Hepatocyte (in vitro differentiated cells): ENCODE measurements around the gene RASA3. TPM values are rescaled to one million over a fixed set of nuclear protein-coding genes. Genes with fewer than 3 reads are reported as not detected.

Experiments used
- DNase-seq: peaks from one replicate; pipeline ENCODE4 v3.0.0-alpha.2; 2016; ENCODE audit warnings: low spot score
- H2AFZ ChIP-seq: fragments of 200-600 bp; sonication (generic); 2 replicates; pipeline ENCODE4 v1.6.0; 2016; ENCODE audit warnings: antibody characterized with exemption, mild to moderate bottlenecking
- H3K27ac ChIP-seq: fragments of 200-600 bp; sonication (generic); 2 replicates; pipeline ENCODE4 v1.5.1; 2016; ENCODE audit warnings: mild to moderate bottlenecking
- H3K27me3 ChIP-seq: fragments of 200-600 bp; sonication (generic); 2 replicates; pipeline ENCODE4 v1.6.1; 2016
- H3K36me3 ChIP-seq: fragments of 200-600 bp; sonication (generic); replicated peaks from 2 replicates; pipeline ENCODE4 v1.5.1; 2016; ENCODE audit warnings: low read depth; ENCODE audit not compliant: insufficient read depth
- H3K4me1 ChIP-seq: fragments of 200-600 bp; sonication (generic); 2 replicates; pipeline ENCODE4 v1.5.1; 2016; ENCODE audit warnings: mild to moderate bottlenecking, moderate library complexity; ENCODE audit not compliant: insufficient read depth
- H3K4me2 ChIP-seq: fragments of 200-600 bp; sonication (generic); 2 replicates; pipeline ENCODE4 v1.6.0; 2016
- H3K4me3 ChIP-seq: fragments of 200-600 bp; sonication (generic); 2 replicates; pipeline ENCODE4 v1.5.1; 2016; ENCODE audit warnings: mild to moderate bottlenecking
- H3K79me2 ChIP-seq: fragments of 200-600 bp; sonication (generic); 2 replicates; pipeline ENCODE4 v1.6.0; 2017; ENCODE audit warnings: mild to moderate bottlenecking
- H3K9me2 ChIP-seq: fragments of 200-600 bp; sonication (generic); replicated peaks from 2 replicates; pipeline ENCODE4 v1.6.0; 2017; ENCODE audit warnings: mild to moderate bottlenecking; ENCODE audit not compliant: insufficient read depth
- H3K9me3 ChIP-seq: fragments of 200-600 bp; sonication (generic); 2 replicates; pipeline ENCODE4 v1.5.1; 2016; ENCODE audit warnings: low read depth, mild to moderate bottlenecking
- H4K20me1 ChIP-seq: fragments of 200-600 bp; sonication (generic); 2 replicates; pipeline ENCODE4 v1.6.0; 2016; ENCODE audit warnings: mild to moderate bottlenecking; ENCODE audit not compliant: insufficient read depth, poor library complexity, severe bottlenecking
- EZH2 ChIP-seq: fragments of 200-600 bp; sonication (generic); IDR thresholded peaks from 2 replicates; pipeline ENCODE4 v1.6.1; 2016; ENCODE audit warnings: antibody characterized with exemption, mild to moderate bottlenecking, borderline replicate concordance
- EZH2phosphoT487 ChIP-seq: fragments of 200-600 bp; sonication (generic); IDR thresholded peaks from one replicate; pipeline ENCODE4 v1.6.1; 2018; ENCODE audit warnings: antibody characterized with exemption, mild to moderate bottlenecking, low read depth, moderate library complexity; ENCODE audit not compliant: unreplicated experiment, severe bottlenecking
- WGBS: methylation state at CpG from one replicate; pipeline ENCODE4 v1.1.6; 2016; ENCODE audit warnings: low lambda C conversion rate; ENCODE audit errors: missing lambda C conversion rate; 5-methylcytosine and 5-hydroxymethylcytosine counted together
- polyA plus RNA-seq: library from polyadenylated mRNA; unstranded; fragments of >200 nt; fragmentation: Nextera tagmentation; extraction: Ambion mirVana; gene quantifications from 2 replicates; pipeline ENCODE4 v1.2.1, GENCODE V29; 2016
- total RNA-seq: library from RNA; depleted of rRNA; stranded (reverse); fragments of >200 nt; gene quantifications from 2 replicates; pipeline ENCODE4 v1.2.3, GENCODE V29; 2014
- TF ChIP-seq, protein P1 (sequence below): fragments of 200-600 bp; sonication (generic); IDR thresholded peaks from 2 replicates; pipeline ENCODE4 v1.5.1; 2016; ENCODE audit warnings: antibody characterized with exemption, mild to moderate bottlenecking; ENCODE audit not compliant: poor library complexity

RASA3 gene
- total and polyA plus RNA-seq, 2 experiments from 2014 or later = 5.6 to 6.1 TPM

DNA sequence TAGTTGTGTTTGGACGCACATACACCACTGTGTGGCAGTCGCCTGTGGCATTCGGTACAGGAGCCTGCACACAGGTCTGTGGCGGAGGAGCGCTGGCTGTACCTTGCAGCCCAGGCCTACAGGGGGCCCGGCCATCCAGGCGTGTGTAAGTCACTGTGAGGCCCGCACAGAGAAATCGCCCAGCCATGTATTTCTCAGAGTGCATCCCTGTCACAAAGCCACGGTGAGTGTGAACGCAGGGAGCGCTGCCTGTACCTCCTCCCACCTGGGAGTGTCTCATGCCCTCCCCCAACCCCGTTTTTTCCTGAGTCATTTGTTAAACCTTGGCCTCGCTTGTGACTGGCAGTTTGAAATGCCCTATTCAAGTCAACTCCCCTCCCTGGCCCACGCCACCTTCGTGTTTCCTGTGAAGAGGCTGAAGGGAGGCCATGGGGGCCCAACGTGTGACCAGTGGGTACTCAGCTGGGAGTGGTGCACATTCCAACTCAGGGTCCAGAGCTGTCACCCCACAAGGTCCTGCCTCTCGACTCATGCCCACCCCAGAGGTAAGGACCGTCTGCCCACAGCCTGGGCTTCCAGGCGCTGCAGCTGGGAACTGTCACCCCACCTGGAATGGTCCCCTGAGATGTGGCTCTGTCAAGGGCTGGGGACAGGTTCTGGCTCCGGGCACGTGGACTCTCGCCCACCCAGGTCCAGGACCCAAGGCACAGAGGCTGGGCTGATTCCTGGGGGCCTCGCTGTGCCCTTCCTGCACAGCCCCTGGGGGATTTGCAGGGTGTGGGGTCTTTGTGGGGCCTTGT lies 11.6 kb upstream of the RASA3 start:
- no peak overlapping the region for H3K27ac ChIP-seq
- no peak overlapping the region for H3K4me3 ChIP-seq
- no peaks in the 10 kb centered on the region for H3K27me3 ChIP-seq
- no peaks in the 10 kb centered on the region for H3K79me2 ChIP-seq
- H2AFZ ChIP-seq = no peak overlapping the region
- H4K20me1 ChIP-seq = no peaks in the 10 kb centered on the region
- TF ChIP-seq EZH2 = no peak
- TF ChIP-seq, protein P1, sequence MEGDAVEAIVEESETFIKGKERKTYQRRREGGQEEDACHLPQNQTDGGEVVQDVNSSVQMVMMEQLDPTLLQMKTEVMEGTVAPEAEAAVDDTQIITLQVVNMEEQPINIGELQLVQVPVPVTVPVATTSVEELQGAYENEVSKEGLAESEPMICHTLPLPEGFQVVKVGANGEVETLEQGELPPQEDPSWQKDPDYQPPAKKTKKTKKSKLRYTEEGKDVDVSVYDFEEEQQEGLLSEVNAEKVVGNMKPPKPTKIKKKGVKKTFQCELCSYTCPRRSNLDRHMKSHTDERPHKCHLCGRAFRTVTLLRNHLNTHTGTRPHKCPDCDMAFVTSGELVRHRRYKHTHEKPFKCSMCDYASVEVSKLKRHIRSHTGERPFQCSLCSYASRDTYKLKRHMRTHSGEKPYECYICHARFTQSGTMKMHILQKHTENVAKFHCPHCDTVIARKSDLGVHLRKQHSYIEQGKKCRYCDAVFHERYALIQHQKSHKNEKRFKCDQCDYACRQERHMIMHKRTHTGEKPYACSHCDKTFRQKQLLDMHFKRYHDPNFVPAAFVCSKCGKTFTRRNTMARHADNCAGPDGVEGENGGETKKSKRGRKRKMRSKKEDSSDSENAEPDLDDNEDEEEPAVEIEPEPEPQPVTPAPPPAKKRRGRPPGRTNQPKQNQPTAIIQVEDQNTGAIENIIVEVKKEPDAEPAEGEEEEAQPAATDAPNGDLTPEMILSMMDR = peak; percentile 22
- H3K9me2 ChIP-seq = no peaks in the 10 kb centered on the region
- H3K9me3 ChIP-seq = no peaks in the 10 kb centered on the region
- no peak overlapping the region for H3K4me2 ChIP-seq
- DNase-seq = peak; percentile 60
- WGBS = 69% methylated on average over 24 of the region's 24 CpGs
- no peaks in the 10 kb centered on the region for H3K4me1 ChIP-seq
- H3K36me3 ChIP-seq = no peaks in the 10 kb centered on the region

- 77% methylated on average over 28 of the region's 28 CpGs for WGBS
- no peak for DNase-seq
- H3K4me1 ChIP-seq = no peaks in the 10 kb centered on the region
- TF ChIP-seq EZH2phosphoT487 = no peak
- TF ChIP-seq, protein P1 = no peak
- no peak for TF ChIP-seq EZH2
- no peaks in the 10 kb centered on the region for H4K20me1 ChIP-seq
- no peaks in the 10 kb centered on the region for H3K36me3 ChIP-seq
- H3K79me2 ChIP-seq = no peaks in the 10 kb centered on the region
- no peak overlapping the region for H3K4me3 ChIP-seq
- no peak overlapping the region for H3K4me2 ChIP-seq
- H2AFZ ChIP-seq = no peak overlapping the region
- H3K9me3 ChIP-seq = no peaks in the 10 kb centered on the region
- H3K27ac ChIP-seq = no peak overlapping the region
- no peaks in the 10 kb centered on the region for H3K9me2 ChIP-seq
- H3K27me3 ChIP-seq = no peaks in the 10 kb centered on the region
Measured at GRCh38 chr13:114142640-114143490, 10.4 kb upstream of the RASA3 start.

DNA sequence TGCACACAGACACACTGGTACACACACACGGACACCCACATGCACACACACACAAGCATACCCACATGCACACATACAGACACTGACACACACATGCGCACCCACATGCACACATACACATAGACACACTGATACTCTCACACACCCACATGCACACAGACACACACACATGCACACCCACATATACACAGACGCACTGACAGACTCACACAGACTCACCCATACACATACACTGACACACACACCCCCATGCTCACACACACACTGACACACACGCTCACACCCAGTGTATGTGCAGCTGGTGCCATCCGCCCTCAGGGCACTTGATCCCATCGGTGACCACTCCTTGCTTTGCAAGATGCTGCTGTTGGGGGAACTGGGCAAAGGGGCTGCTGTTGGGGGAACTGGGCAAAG lies 9.7 kb upstream of the RASA3 start:
- Histone ChIP-seq H4K20me1 (no peaks in the 10 kb centered on the region), H3K4me3 (no peak overlapping the region), H3K27ac (no peak overlapping the region), H3K4me2 (no peak overlapping the region), H3K27me3 (no peaks in the 10 kb centered on the region), H3K9me3 (no peaks in the 10 kb centered on the region), H3K36me3 (no peaks in the 10 kb centered on the region), H3K79me2 (no peaks in the 10 kb centered on the region), H3K4me1 (no peaks in the 10 kb centered on the region), H2AFZ (no peak overlapping the region), H3K9me2 (no peaks in the 10 kb centered on the region)
- no peak for TF ChIP-seq EZH2
- TF ChIP-seq, protein P1 = no peak
- no peak for TF ChIP-seq EZH2phosphoT487
- no peak for DNase-seq
- WGBS = 92% methylated on average over 6 of the region's 6 CpGs
